Spleen (tissue), 7 donors: ENCODE results near the gene KLC3.
A peak's percentile ranks its signal among the peaks of the same experiment; 100 is the strongest.

Source experiments
- CTCF ChIP-seq, 11 experiments: fragments of 200-600 bp in 7 of 11; fragments of 450-650 bp in 4 of 11; sonication (generic) in 4 of 11; IDR thresholded peaks in 8 of 11; conservative IDR thresholded peaks in 3 of 11; 1 replicate in 7 of 11; 2 replicates in 4 of 11; pipeline versions ENCODE4 v1.4.0 to v1.8.0; 2016 to 2021; ENCODE audit warnings: antibody characterized with exemption in 11 of 11, inconsistent platforms in 4 of 11, mild to moderate bottlenecking in 1 of 11
- POLR2A ChIP-seq, 3 donors: fragments of 450-650 bp; IDR thresholded peaks; one replicate each; pipeline ENCODE4 v1.5.1; 2017; ENCODE audit warnings: antibody characterized with exemption in 3 of 3, mild to moderate bottlenecking in 1 of 3
- POLR2AphosphoS5 ChIP-seq, 3 donors: sonication (generic); formaldehyde crosslinking; IDR thresholded peaks; one replicate each; pipeline ENCODE4 v1.5.1; 2017; ENCODE audit warnings: antibody characterized with exemption in 3 of 3
- donor health status: DM: no; HTN: no; CAD: no; lungs with moderate emphysema.
- donor health status: DM: no; HTN: no; CAD: no.
- donor health status: DM: no; HTN: no; CAD: no.

GRCh38 chr19:45304141-45304926, 36.2 kb upstream of the KLC3 start:
- TF ChIP-seq POLR2A (IDR thresholded peaks at IDR 0.05) (no peak), CTCF (IDR thresholded peaks at IDR 0.05 in 8 of 11, conservative IDR thresholded peaks at IDR 0.05 in 3 of 11) (no peak), POLR2AphosphoS5 (IDR thresholded peaks at IDR 0.05) (peak in 1 of 3 donors; percentile 11)
